HG02981 (cell line): ENCODE data around the gene HBA1.
"Not testable (repeated sequence)": the region's sequence is repeated elsewhere in the genome, so short reads cannot be mapped to it uniquely, and the experiment has no call there.

Experiments used
- ATAC-seq: cut with Tn5 transposase; IDR thresholded peaks from one replicate; pipeline ENCODE4 v1.9.1; 2021; ENCODE audit warnings: mild to moderate bottlenecking, moderate library complexity; ENCODE audit not compliant: unreplicated experiment

The HBA1 gene

DNA sequence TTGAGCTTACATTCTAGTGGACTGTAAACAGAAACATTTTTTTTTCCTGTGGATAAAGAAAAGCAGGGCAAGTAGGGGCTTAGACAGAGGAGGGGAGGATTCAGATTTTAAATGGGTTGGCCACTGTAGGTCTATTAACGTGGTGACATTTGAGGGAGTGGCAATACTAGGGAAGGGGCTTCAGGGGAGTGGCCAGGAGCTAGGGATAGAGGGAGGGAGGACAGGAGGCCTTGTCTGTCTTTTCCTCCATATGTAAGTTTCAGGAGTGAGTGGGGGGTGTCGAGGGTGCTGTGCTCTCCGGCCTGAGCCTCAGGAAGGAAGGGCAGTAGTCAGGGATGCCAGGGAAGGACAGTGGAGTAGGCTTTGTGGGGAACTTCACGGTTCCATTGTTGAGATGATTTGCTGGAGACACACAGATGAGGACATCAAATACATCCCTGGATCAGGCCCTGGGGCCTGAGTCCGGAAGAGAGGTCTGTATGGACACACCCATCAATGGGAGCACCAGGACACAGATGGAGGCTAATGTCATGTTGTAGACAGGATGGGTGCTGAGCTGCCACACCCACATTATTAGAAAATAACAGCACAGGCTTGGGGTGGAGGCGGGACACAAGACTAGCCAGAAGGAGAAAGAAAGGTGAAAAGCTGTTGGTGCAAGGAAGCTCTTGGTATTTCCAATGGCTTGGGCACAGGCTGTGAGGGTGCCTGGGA, 17.2 kb upstream of the HBA1 start:
- ATAC-seq, result no peak

DNA sequence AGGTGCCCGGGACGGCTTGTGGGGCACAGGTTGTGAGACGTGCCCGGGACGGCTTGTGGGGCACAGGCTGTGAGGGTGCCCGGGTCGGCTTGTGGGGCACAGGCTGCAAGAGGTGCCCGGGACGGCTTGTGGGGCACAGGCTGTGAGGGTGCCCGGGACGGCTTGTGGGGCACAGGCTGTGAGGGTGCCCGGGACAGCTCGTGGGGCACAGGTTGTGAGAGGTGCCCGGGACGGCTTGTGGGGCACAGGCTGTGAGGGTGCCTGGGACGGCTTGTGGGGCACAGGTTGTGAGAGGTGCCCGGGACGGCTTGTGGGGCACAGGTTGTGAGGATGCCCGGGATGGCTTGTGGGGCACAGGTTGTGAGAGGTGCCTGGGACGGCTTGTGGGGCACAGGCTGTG, 16.2 kb upstream of the HBA1 start:
- not testable (repeated sequence) for ATAC-seq

- no peak for ATAC-seq
Observed at GRCh38 chr16:160691-161190, 15.7 kb upstream of the HBA1 start.

DNA sequence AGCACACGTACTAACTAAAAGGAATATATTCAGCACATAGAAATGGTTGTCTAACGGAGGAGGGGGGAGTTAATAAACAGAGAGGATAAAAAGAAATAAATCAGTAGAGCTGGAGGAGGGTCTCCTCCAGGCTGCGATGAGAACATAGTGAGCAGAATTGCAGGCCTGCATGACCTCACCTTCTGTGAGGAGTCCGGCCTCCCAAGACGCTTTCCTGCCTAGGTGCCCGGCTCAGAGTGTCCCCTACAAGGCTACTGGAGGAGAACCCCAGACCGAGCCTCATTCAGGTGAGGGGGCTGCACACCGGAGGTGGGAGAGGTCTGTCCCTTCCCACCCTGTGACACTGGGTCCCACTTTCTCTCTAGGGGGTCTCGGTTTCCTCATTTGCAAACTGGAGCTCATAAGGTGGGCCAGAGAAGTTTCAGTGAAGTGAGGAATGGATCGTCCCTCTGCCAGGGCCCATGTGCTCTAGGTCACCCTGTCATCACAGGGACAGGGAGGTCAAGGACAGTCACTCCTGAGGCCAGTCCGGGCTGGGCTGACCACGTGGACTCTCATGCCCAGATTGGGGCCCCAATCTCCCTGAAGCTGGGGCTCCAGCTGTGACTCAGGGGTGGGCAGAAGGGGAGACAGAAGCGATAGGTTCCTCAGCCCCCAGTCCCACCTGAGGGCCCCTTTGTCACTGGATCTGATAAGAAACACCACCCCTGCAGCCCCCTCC, 14.0 kb upstream of the HBA1 start:
- ATAC-seq, result no peak

GRCh38 chr16:163139-163538, 13.3 kb upstream of the HBA1 start:
- not testable (repeated sequence) for ATAC-seq

DNA sequence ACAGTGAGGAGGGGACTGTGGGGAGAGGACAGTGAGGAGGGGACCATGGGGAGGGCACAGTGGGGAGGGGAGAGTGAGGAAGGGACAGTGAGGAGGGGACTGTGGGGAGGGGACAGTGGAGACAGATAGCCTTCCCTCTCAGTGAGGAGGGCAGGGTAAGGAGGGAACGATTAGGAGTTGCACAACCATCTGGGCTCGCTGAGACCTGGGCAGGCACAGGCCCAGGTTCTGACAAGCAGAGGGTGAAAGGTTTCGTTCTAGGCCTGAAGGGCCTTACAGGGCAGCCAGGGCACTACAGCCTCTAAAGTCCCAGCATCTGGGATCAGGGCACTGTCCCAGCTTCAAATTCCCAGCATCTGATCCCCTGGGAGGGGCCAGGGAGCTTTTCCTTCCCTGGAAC, 12.8 kb upstream of the HBA1 start:
- not testable (repeated sequence) for ATAC-seq

DNA sequence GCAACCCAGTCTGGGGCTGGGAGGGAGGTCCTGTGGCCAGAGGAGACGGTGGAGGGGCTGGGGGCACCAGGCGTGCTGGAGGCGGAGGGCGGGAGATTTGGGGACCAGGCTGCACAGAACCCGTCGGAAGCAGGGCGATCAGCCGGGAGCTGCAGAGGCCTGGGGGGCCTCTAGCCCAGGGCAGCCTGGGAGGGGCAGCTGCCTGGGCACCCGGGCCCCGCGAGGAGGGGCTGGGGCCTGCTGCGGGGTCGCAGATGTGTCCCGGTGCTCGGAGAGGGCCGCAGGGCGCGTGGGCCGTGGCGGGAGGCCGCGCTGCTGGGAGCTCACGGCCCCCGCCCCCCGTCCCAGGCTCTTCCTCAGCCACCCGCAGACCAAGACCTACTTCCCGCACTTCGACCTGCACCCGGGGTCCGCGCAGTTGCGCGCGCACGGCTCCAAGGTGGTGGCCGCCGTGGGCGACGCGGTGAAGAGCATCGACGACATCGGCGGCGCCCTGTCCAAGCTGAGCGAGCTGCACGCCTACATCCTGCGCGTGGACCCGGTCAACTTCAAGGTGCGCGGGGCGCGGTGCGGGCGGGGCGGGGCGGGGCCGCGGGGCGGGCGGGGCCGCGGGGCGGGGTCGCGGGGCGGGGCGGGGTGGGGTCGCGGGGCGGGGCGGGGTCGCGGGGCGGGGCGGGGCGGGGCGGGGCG, 12.2 kb upstream of the HBA1 start:
- ATAC-seq, result not testable (repeated sequence)

- ATAC-seq, result no peak
Observed at GRCh38 chr16:164827-165538, 11.5 kb upstream of the HBA1 start.

DNA sequence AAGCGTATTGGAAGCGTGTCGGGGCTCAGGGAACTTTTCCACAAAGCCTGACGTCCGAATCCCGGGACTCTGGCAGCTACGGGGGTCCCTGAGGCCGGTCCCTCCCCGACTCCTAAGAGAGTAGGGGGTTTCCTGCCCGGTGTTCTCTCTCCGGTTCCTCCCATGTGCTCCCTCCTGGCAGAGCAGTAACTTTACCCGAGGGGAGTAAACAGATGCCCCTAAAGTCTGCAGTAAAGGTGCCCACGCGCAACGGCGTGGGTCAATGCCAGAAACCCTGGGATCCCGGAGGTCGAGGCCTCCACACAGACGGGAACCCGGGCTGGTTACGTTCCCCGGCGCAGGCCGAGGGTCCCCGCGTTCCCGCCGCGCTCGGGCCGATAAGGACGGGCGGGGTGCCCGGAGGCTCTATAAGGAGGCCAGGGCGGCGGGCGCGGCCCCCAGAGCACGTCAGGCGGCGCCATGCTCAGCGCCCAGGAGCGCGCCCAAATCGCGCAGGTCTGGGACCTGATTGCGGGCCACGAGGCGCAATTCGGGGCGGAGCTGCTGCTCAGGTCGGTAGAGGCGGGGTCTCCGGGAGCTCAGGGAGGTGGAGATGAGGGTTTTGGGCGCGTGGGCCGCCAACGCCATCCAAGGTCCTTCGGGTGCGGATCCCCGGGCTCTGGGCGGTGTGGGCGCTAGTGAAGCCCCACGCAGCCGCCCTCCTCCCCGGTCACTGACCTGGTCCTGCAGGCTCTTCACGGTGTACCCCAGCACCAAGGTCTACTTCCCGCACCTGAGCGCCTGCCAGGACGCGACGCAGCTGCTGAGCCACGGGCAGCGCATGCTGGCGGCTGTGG, 10.7 kb upstream of the HBA1 start, which contains the start of gene HBM:
Gene HBM (plus strand): TSS at position 440 of the 836 bp plus-strand sequence. CDS start 20 bp downstream, at position 460.
- no peak for ATAC-seq

DNA sequence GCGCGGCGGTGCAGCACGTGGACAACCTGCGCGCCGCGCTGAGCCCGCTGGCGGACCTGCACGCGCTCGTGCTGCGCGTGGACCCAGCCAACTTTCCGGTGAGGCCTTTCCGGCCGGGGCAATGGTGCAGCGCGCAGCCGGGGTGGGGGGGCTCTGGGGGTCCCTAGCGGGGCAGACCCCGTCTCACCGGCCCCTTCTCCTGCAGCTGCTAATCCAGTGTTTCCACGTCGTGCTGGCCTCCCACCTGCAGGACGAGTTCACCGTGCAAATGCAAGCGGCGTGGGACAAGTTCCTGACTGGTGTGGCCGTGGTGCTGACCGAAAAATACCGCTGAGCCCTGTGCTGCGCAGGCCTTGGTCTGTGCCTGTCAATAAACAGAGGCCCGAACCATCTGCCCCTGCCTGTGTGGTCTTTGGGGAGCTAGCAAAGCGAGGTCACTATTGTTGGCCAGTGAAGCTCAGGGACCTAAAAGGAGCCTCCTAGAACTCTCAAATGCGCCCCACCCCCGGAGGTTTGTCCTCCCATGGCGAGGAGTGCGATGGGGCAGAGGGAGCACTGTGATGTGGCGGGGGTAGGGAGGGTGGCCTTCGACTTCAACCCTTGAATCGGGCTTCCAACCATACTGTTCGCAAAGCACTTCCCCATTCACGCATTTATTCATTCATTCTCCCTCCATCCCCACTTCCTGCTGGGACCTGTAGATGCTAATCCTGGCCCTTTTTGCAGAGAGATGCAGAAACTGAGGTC, 9.9 kb upstream of the HBA1 start:
- no peak for ATAC-seq

GRCh38 chr16:167122-167690, 9.3 kb upstream of the HBA1 start:
- no peak for ATAC-seq

DNA sequence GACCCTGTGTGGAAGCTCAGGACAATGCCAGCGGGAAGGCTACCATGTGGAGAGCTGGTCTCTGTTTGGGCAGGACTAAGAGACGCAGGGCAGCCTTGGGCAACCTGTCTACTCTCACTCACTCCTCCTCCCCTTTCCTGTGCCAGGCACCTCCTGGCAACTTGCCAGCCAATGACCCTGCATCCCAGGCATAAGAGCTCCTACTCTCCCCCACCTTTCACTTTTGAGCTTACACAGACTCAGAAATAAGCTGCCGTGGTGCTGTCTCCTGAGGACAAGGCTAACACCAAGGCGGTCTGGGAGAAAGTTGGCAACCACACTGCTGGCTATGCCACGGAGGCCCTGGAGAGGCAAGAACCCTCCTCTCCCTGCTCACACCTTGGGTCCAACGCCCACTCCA, 8.1 kb upstream of the HBA1 start:
- ATAC-seq, result no peak

GRCh38 chr16:169014-169413, 7.5 kb upstream of the HBA1 start:
- no peak for ATAC-seq

DNA sequence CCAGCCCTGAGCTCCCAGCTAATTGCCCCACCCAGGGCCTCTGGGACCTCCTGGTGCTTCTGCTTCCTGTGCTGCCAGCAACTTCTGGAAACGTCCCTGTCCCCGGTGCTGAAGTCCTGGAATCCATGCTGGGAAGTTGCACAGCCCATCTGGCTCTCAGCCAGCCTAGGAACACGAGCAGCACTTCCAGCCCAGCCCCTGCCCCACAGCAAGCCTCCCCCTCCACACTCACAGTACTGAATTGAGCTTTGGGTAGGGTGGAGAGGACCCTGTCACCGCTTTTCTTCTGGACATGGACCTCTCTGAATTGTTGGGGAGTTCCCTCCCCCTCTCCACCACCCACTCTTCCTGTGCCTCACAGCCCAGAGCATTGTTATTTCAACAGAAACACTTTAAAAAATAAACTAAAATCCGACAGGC, 6.4 kb upstream of the HBA1 start:
- not testable (repeated sequence) for ATAC-seq

DNA sequence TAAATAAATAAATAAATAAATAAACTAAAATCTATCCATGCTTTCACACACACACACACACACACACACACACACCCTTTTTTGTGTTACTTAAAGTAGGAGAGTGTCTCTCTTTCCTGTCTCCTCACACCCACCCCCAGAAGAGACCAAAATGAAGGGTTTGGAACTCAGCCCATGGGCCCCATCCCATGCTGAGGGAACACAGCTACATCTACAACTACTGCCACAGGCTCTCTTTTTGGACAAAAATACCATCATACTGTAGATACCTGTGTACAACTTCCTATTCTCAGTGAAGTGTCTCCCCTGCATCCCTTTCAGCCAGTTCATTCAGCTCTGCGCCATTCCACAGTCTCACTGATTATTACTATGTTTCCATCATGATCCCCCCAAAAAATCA, 5.7 kb upstream of the HBA1 start:
- no peak for ATAC-seq

DNA sequence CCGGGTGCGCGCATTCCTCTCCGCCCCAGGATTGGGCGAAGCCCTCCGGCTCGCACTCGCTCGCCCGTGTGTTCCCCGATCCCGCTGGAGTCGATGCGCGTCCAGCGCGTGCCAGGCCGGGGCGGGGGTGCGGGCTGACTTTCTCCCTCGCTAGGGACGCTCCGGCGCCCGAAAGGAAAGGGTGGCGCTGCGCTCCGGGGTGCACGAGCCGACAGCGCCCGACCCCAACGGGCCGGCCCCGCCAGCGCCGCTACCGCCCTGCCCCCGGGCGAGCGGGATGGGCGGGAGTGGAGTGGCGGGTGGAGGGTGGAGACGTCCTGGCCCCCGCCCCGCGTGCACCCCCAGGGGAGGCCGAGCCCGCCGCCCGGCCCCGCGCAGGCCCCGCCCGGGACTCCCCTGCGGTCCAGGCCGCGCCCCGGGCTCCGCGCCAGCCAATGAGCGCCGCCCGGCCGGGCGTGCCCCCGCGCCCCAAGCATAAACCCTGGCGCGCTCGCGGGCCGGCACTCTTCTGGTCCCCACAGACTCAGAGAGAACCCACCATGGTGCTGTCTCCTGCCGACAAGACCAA, 4.0 kb upstream of the HBA1 start, which contains the start of gene HBA2:
Gene HBA2 (plus strand): TSS at position 503 of the 568 bp plus-strand sequence. CDS start 37 bp downstream, at position 540.
- ATAC-seq, result not testable (repeated sequence)

- not testable (repeated sequence) for ATAC-seq
Observed at GRCh38 chr16:173211-173854, 3.1 kb upstream of the HBA1 start.
